Fibroblast of lung (primary cell): Measurements from ENCODE around the gene SMIM13. TPM values are rescaled to one million over a fixed set of nuclear protein-coding genes. Genes with fewer than 3 reads are reported as not detected.

ENCODE experiments used
- DNase-seq, 2 donors: peaks; one replicate each; pipeline versions ENCODE4 v3.0.0 to v3.0.0-alpha.2; 2010; ENCODE audit warnings: low read depth in 2 of 2
- H2AFZ ChIP-seq: 2 replicates; pipeline ENCODE4 v1.5.1; 2012; ENCODE audit warnings: low read length, control low read depth, inconsistent platforms
- H3K27ac ChIP-seq: 2 replicates; pipeline ENCODE4 v1.5.1; 2011; ENCODE audit warnings: low read length, control low read depth; ENCODE audit not compliant: insufficient read depth
- H3K27me3 ChIP-seq: 2 replicates; pipeline ENCODE4 v1.5.1; 2011; ENCODE audit warnings: mild to moderate bottlenecking, low read length; ENCODE audit not compliant: control insufficient read depth, insufficient read depth
- H3K36me3 ChIP-seq: 2 replicates; pipeline ENCODE4 v1.5.1; 2011; ENCODE audit warnings: low read length; ENCODE audit not compliant: control insufficient read depth, insufficient read depth
- H3K4me1 ChIP-seq: 2 replicates; pipeline ENCODE4 v1.5.1; 2011; ENCODE audit warnings: low read length; ENCODE audit not compliant: control insufficient read depth, insufficient read depth; ENCODE audit errors: extremely low read depth
- H3K4me2 ChIP-seq: 2 replicates; pipeline ENCODE4 v1.5.1; 2011; ENCODE audit warnings: low read length, control low read depth; ENCODE audit not compliant: insufficient read depth; ENCODE audit errors: extremely low read depth
- H3K4me3 ChIP-seq, 4 experiments: fragments of 200-600 bp in 1 of 4; sonication (generic) in 1 of 4; replicated peaks in 1 of 4; 2 replicates each; pipeline ENCODE4 v1.5.1; 2011 to 2016; ENCODE audit warnings: low read length in 4 of 4, low read depth in 3 of 4, mild to moderate bottlenecking in 3 of 4, control low read depth in 2 of 4, inconsistent platforms in 1 of 4, mixed read lengths in 1 of 4; ENCODE audit not compliant: insufficient read depth in 1 of 4; ENCODE audit errors: control extremely low read depth in 1 of 4
- H3K79me2 ChIP-seq: 2 replicates; pipeline ENCODE4 v1.5.1; 2012; ENCODE audit warnings: mild to moderate bottlenecking, low read length, inconsistent platforms; ENCODE audit not compliant: control insufficient read depth, insufficient read depth
- H3K9ac ChIP-seq: 2 replicates; pipeline ENCODE4 v1.5.1; 2011; ENCODE audit warnings: mild to moderate bottlenecking, low read length, control low read depth; ENCODE audit not compliant: insufficient read depth
- H3K9me3 ChIP-seq: 2 replicates; pipeline ENCODE4 v1.5.1; 2012; ENCODE audit warnings: low read depth, low read length; ENCODE audit not compliant: control insufficient read depth, insufficient read depth
- H4K20me1 ChIP-seq: 2 replicates; pipeline ENCODE4 v1.5.1; 2011; ENCODE audit warnings: low read length; ENCODE audit not compliant: control insufficient read depth, insufficient read depth; ENCODE audit errors: extremely low read depth
- EZH2 ChIP-seq: IDR thresholded peaks from 2 replicates; pipeline ENCODE4 v1.5.1; 2012; ENCODE audit warnings: low read length, control low read depth, mild to moderate bottlenecking; ENCODE audit errors: missing control alignments
- polyA plus RNA-seq, 2 donors: library from polyadenylated mRNA; depleted of rRNA in 1 of 2; stranded (reverse) in 1 of 2; unstranded in 1 of 2; fragments of >200 nt; gene quantifications; 2 replicates each; pipeline ENCODE4 v1.2.1, GENCODE V29; 2011 to 2012; ENCODE audit warnings: missing spikeins in 1 of 2
- total RNA-seq: library from RNA; depleted of rRNA; stranded (reverse); fragments of >200 nt; gene quantifications from 2 replicates; pipeline ENCODE4 v1.2.1, GENCODE V29; 2014
- TF ChIP-seq, protein P1 (sequence below), 2 donors: IDR thresholded peaks in 1 of 2; conservative IDR thresholded peaks in 1 of 2; 1 replicate in 1 of 2; 2 replicates in 1 of 2; pipeline ENCODE4 v1.5.1; 2011 to 2012; ENCODE audit warnings: low read length in 2 of 2, control low read depth in 1 of 2, inconsistent platforms in 1 of 2, low read depth in 1 of 2, mild to moderate bottlenecking in 1 of 2

The SMIM13 gene
- total and polyA plus RNA-seq, 2 donors (not counting 1 experiment from before 2014, with no cell fraction given) = 6.9 to 7.4 TPM

GRCh38 chr6:11097476-11097875 is 3.8 kb downstream of the SMIM13 start:
- TF ChIP-seq EZH2 = no peak
- TF ChIP-seq, protein P1, sequence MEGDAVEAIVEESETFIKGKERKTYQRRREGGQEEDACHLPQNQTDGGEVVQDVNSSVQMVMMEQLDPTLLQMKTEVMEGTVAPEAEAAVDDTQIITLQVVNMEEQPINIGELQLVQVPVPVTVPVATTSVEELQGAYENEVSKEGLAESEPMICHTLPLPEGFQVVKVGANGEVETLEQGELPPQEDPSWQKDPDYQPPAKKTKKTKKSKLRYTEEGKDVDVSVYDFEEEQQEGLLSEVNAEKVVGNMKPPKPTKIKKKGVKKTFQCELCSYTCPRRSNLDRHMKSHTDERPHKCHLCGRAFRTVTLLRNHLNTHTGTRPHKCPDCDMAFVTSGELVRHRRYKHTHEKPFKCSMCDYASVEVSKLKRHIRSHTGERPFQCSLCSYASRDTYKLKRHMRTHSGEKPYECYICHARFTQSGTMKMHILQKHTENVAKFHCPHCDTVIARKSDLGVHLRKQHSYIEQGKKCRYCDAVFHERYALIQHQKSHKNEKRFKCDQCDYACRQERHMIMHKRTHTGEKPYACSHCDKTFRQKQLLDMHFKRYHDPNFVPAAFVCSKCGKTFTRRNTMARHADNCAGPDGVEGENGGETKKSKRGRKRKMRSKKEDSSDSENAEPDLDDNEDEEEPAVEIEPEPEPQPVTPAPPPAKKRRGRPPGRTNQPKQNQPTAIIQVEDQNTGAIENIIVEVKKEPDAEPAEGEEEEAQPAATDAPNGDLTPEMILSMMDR (conservative IDR thresholded peaks at IDR 0.05 in 1 of 2, IDR thresholded peaks at IDR 0.05 in 1 of 2; ENCODE audit: low read depth in 1 of 2, low read length in 2 of 2) = no peak
- DNase-seq = no peak
- H3K4me2 ChIP-seq = no peak overlapping the region
- H3K36me3 ChIP-seq = no peaks in the 10 kb centered on the region
- H3K9ac ChIP-seq = no peak overlapping the region
- no peaks in the 10 kb centered on the region for H3K9me3 ChIP-seq
- no peak overlapping the region for H3K4me3 ChIP-seq
- peaks cover 2% of the 10 kb centered on the region for H3K4me1 ChIP-seq
- no peaks in the 10 kb centered on the region for H4K20me1 ChIP-seq
- H3K27ac ChIP-seq = no peak overlapping the region
- H2AFZ ChIP-seq = no peak overlapping the region
- H3K27me3 ChIP-seq = no peaks in the 10 kb centered on the region
- H3K79me2 ChIP-seq = peaks cover 62% of the 10 kb centered on the region

- H3K27me3 ChIP-seq = no peaks in the 10 kb centered on the region
- no peaks in the 10 kb centered on the region for H4K20me1 ChIP-seq
- no peak for DNase-seq
- H3K4me2 ChIP-seq = no peak overlapping the region
- TF ChIP-seq, protein P1 (conservative IDR thresholded peaks at IDR 0.05 in 1 of 2, IDR thresholded peaks at IDR 0.05 in 1 of 2; ENCODE audit: low read depth in 1 of 2, low read length in 2 of 2) = no peak
- no peak for TF ChIP-seq EZH2
- no peak overlapping the region for H3K27ac ChIP-seq
- H3K4me1 ChIP-seq = peaks cover 2% of the 10 kb centered on the region
- H3K79me2 ChIP-seq = peaks cover 67% of the 10 kb centered on the region
- no peak overlapping the region for H3K4me3 ChIP-seq
- H3K36me3 ChIP-seq = no peaks in the 10 kb centered on the region
- H3K9ac ChIP-seq = no peak overlapping the region
- no peaks in the 10 kb centered on the region for H3K9me3 ChIP-seq
- H2AFZ ChIP-seq = no peak overlapping the region
These were observed 4.4 kb downstream of the SMIM13 start for GRCh38 chr6:11098004-11098403.

GRCh38 chr6:11101417-11101816 is 7.8 kb downstream of the SMIM13 start:
- no peak overlapping the region for H3K4me3 ChIP-seq
- no peaks in the 10 kb centered on the region for H3K9me3 ChIP-seq
- peaks cover 68% of the 10 kb centered on the region for H3K79me2 ChIP-seq
- no peaks in the 10 kb centered on the region for H3K27me3 ChIP-seq
- H3K4me2 ChIP-seq = no peak overlapping the region
- H3K4me1 ChIP-seq = no peaks in the 10 kb centered on the region
- H4K20me1 ChIP-seq = no peaks in the 10 kb centered on the region
- no peak overlapping the region for H2AFZ ChIP-seq
- no peak for TF ChIP-seq EZH2
- TF ChIP-seq, protein P1 (conservative IDR thresholded peaks at IDR 0.05 in 1 of 2, IDR thresholded peaks at IDR 0.05 in 1 of 2; ENCODE audit: low read depth in 1 of 2, low read length in 2 of 2) = no peak
- H3K27ac ChIP-seq = no peak overlapping the region
- DNase-seq = no peak
- H3K9ac ChIP-seq = no peak overlapping the region
- H3K36me3 ChIP-seq = no peaks in the 10 kb centered on the region
